K562 (cell line): ENCODE data around the gene SAXO1. TPM values are rescaled to one million over a fixed set of nuclear protein-coding genes. Genes with fewer than 3 reads are reported as not detected.

Experiments
- ATAC-seq: fragments of 200-7000 bp; cut with Tn5 transposase; 3 replicates; pipeline ENCODE4 v1.9.1; 2020; ENCODE audit warnings: moderate library complexity
- BruUV-seq: library from RNA; stranded (reverse); fragments of 400-500 nt; replicated peaks from 2 replicates; lab custom pipeline; 2021; lab: Mats Ljungman, UMichigan
- CTCF ChIA-PET: fragments of 300-600 bp; formaldehyde crosslinking; extraction: SDS; loops from one replicate; lab custom pipeline; 2021; ENCODE audit warnings: low intra/inter-chr PET ratio; lab: Yijun Ruan, JAX
- POLR2A ChIA-PET: fragments of 300-600, 350-650 bp; sonication (Branson Sonifier 250); formaldehyde crosslinking; extraction: SDS; loops from one replicate; lab custom pipeline; 2021; ENCODE audit warnings: antibody characterized with exemption, inconsistent platforms; lab: Yijun Ruan, JAX
- DNase-seq, 4 experiments: peaks; one replicate each; pipeline versions ENCODE4 v3.0.0 to v3.0.0-alpha.2; 2011 to 2018; ENCODE audit warnings: low spot score in 3 of 4, mixed read lengths in 3 of 4; ENCODE audit errors: extremely low read depth in 1 of 4
- FAIRE-seq: peaks from 2 replicates; lab custom pipeline; 2011; peaks lifted over from hg19 to GRCh38; lab: Jason Lieb, UNC
- H2AFZ ChIP-seq: 2 replicates; pipeline ENCODE4 v1.6.0; 2011; ENCODE audit warnings: low read depth, low read length, control low read depth, inconsistent platforms
- H3K27ac ChIP-seq: fragments of 200-600 bp; 3 replicates; pipeline ENCODE4 v1.8.0; 2011; ENCODE audit warnings: low read depth, mild to moderate bottlenecking, control low read depth, inconsistent platforms, low read length, moderate library complexity, mixed read lengths; ENCODE audit errors: extremely low read depth
- H3K27me3 ChIP-seq, 2 experiments: fragments of 300-600 bp in 1 of 2; 2 replicates in 1 of 2; 3 replicates in 1 of 2; pipeline versions ENCODE4 v1.6.0 to v1.8.0; 2011; ENCODE audit warnings: inconsistent platforms in 2 of 2, low read length in 2 of 2, mild to moderate bottlenecking in 1 of 2, mixed read lengths in 1 of 2, moderate library complexity in 1 of 2; ENCODE audit not compliant: control insufficient read depth in 2 of 2, insufficient read depth in 2 of 2
- H3K36me3 ChIP-seq: fragments of 300-600 bp; 3 replicates; pipeline ENCODE4 v1.8.0; 2011; ENCODE audit warnings: mild to moderate bottlenecking, low read length, inconsistent platforms; ENCODE audit not compliant: control insufficient read depth, insufficient read depth
- H3K4me1 ChIP-seq, 2 experiments: fragments of 200-600 bp in 1 of 2; replicated peaks in 1 of 2; 2 replicates in 1 of 2; 3 replicates in 1 of 2; pipeline versions ENCODE4 v1.5.1 to v1.8.0; 2011; ENCODE audit warnings: inconsistent platforms in 2 of 2, low read length in 2 of 2, mild to moderate bottlenecking in 1 of 2, mixed read lengths in 1 of 2, moderate library complexity in 1 of 2; ENCODE audit not compliant: control insufficient read depth in 2 of 2, insufficient read depth in 2 of 2
- H3K4me2 ChIP-seq: 2 replicates; pipeline ENCODE4 v1.6.1; 2011; ENCODE audit warnings: low read length, control low read depth, inconsistent platforms, mixed read lengths; ENCODE audit not compliant: insufficient read depth
- H3K4me3 ChIP-seq: fragments of 200-600 bp; sonication (generic), shearing (Covaris generic); 2 replicates; pipeline ENCODE4 v1.5.1; 2016; ENCODE audit warnings: control low read depth, inconsistent platforms
- H3K79me2 ChIP-seq: fragments of 200-600 bp; 3 replicates; pipeline ENCODE4 v1.8.0; 2011; ENCODE audit warnings: low read length, inconsistent platforms; ENCODE audit not compliant: control insufficient read depth, insufficient read depth
- H3K9ac ChIP-seq, 2 experiments: 2 replicates each; pipeline versions ENCODE4 v1.6.0 to v1.6.1; 2011; ENCODE audit warnings: low read depth in 2 of 2, low read length in 2 of 2, control low read depth in 1 of 2, inconsistent platforms in 1 of 2, mild to moderate bottlenecking in 1 of 2, mixed read lengths in 1 of 2; ENCODE audit not compliant: insufficient read depth in 1 of 2
- H3K9me1 ChIP-seq: one replicate; pipeline ENCODE4 v1.6.0; 2011; ENCODE audit warnings: inconsistent platforms, mild to moderate bottlenecking, low read length, moderate library complexity; ENCODE audit not compliant: control insufficient read depth, insufficient read depth
- H3K9me3 ChIP-seq: replicated peaks from 2 replicates; pipeline ENCODE4 v1.5.1; 2011; ENCODE audit warnings: low read depth, low read length, inconsistent platforms; ENCODE audit not compliant: control insufficient read depth, insufficient read depth
- H4K20me1 ChIP-seq: replicated peaks from 2 replicates; pipeline ENCODE4 v1.6.1; 2011; ENCODE audit warnings: low read length, inconsistent platforms, mixed read lengths; ENCODE audit not compliant: control insufficient read depth, insufficient read depth
- KLF1 ChIP-seq: fragments of 450-650 bp; IDR thresholded peaks from 2 replicates; pipeline ENCODE4 v1.6.1; 2016; ENCODE audit warnings: missing genetic modification characterization, missing compliant biosample characterization
- POLR2AphosphoS2 ChIP-seq: IDR thresholded peaks from 2 replicates; pipeline ENCODE4 v1.6.1; 2012; ENCODE audit warnings: low read length, improper control_type of control experiment
- PURB ChIP-seq: sonication (generic); formaldehyde crosslinking; IDR thresholded peaks from 2 replicates; pipeline ENCODE4 v1.9.0; 2021; ENCODE audit warnings: low read depth, mild to moderate bottlenecking, missing genetic modification reagents
- RBM15 ChIP-seq: fragments of 200-400 bp; formaldehyde crosslinking; IDR thresholded peaks from 2 replicates; pipeline ENCODE4 v1.6.1; 2018; ENCODE audit warnings: mild to moderate bottlenecking, low read length, moderate library complexity; ENCODE audit not compliant: insufficient read depth
- SRSF1 ChIP-seq: fragments of 200-400 bp; formaldehyde crosslinking; IDR thresholded peaks from 2 replicates; pipeline ENCODE4 v1.6.1; 2017; ENCODE audit warnings: mild to moderate bottlenecking, low read depth, low read length, moderate library complexity
- THRAP3 ChIP-seq: fragments of 450-650 bp; IDR thresholded peaks from 2 replicates; pipeline ENCODE4 v1.6.1; 2016; ENCODE audit warnings: mild to moderate bottlenecking, inconsistent platforms, borderline replicate concordance
- in situ Hi-C: fragments of 300-500 bp; cut with MboI; formaldehyde crosslinking; loops from 4 replicates; pipeline ENCODE4 v1.15.0; 2018; ENCODE audit warnings: inconsistent platforms, mixed read lengths
- intact Hi-C: fragments of 100-400 bp; cut with micrococcal nuclease; formaldehyde crosslinking; loops from 2 replicates; pipeline ENCODE4 v1.14.2; 2022
- polyA plus RNA-seq, 8 experiments: library from polyadenylated mRNA; depleted of rRNA in 4 of 8; stranded (reverse) in 5 of 8; unstranded in 3 of 8; fragments of >200 nt; fragmentation: Nextera tagmentation in 2 of 8; fragmentation: Illumina TruSeq in 1 of 8; extraction: Ambion mirVana in 2 of 8; extraction: Trizol in 1 of 8; gene quantifications; 2 replicates each; pipeline versions ENCODE4 v1.2.1 to v1.2.3, GENCODE V29; 2011 to 2014; ENCODE audit warnings: inconsistent platforms in 1 of 8, missing spikeins in 1 of 8
- total RNA-seq, 7 experiments: library from RNA; depleted of rRNA in 6 of 7; stranded (reverse); fragments of >200 nt in 6 of 7; fragmentation: Illumina TruSeq in 2 of 7; extraction: Trizol in 2 of 7; gene quantifications; 2 replicates each; pipeline versions ENCODE4 v1.2.1 to v1.2.3, GENCODE V29; 2011 to 2021; ENCODE audit warnings: low replicate concordance in 1 of 7
- TF ChIP-seq, protein P1 (sequence below), 2 experiments: fragments of 150-350 bp in 1 of 2; IDR thresholded peaks; 2 replicates each; pipeline ENCODE4 v1.6.1; 2012 to 2016; ENCODE audit warnings: low read depth in 2 of 2, low read length in 2 of 2, mild to moderate bottlenecking in 1 of 2, moderate library complexity in 1 of 2
- TF ChIP-seq, protein P2 (sequence below): fragments of 250-450 bp; sonication (Bioruptor Pico); IDR thresholded peaks from 2 replicates; pipeline ENCODE4 v1.5.0; 2021

Gene SAXO1
- total and polyA plus RNA-seq, 9 of the 15 experiments (the other 6 are each of a cell fraction or from before 2014, with no cell fraction given), result 0.04 TPM; not detected in 8

DNA sequence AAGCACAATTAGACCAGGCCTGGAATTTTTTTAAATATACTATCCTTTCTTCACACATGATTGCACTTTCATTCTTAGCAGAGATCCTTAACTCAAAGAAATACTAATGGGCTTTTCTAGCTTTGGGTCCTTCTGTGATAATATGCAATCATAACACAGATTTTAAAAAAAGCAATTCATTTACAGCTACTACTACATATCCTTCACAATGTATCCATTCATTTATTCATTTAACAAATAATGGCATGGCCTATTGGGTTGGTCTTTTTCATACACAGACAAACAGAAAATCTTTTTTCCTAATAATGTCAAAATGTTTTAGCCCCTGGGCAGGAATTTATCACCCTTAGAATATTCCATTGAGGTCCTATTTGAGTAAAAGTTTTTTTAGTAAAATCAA, 47.0 kb downstream of the SAXO1 start:
- Histone ChIP-seq H3K27ac (no peak overlapping the region), H3K27me3 (no peaks in the 10 kb centered on the region), H3K9ac (no peak overlapping the region), H4K20me1 (no peaks in the 10 kb centered on the region), H2AFZ (no peak overlapping the region), H3K36me3 (no peaks in the 10 kb centered on the region), H3K9me3 (no peaks in the 10 kb centered on the region), H3K4me1 (no peaks in the 10 kb centered on the region), H3K4me2 (no peak overlapping the region), H3K9me1 (no peaks in the 10 kb centered on the region), H3K79me2 (no peaks in the 10 kb centered on the region), H3K4me3 (no peak overlapping the region)
- intact Hi-C loops, result no loop called here
- ATAC-seq (no peak), FAIRE-seq (no peak), DNase-seq (no peak)
- CTCF ChIA-PET, result no interaction called here
- TF ChIP-seq, protein P1, sequence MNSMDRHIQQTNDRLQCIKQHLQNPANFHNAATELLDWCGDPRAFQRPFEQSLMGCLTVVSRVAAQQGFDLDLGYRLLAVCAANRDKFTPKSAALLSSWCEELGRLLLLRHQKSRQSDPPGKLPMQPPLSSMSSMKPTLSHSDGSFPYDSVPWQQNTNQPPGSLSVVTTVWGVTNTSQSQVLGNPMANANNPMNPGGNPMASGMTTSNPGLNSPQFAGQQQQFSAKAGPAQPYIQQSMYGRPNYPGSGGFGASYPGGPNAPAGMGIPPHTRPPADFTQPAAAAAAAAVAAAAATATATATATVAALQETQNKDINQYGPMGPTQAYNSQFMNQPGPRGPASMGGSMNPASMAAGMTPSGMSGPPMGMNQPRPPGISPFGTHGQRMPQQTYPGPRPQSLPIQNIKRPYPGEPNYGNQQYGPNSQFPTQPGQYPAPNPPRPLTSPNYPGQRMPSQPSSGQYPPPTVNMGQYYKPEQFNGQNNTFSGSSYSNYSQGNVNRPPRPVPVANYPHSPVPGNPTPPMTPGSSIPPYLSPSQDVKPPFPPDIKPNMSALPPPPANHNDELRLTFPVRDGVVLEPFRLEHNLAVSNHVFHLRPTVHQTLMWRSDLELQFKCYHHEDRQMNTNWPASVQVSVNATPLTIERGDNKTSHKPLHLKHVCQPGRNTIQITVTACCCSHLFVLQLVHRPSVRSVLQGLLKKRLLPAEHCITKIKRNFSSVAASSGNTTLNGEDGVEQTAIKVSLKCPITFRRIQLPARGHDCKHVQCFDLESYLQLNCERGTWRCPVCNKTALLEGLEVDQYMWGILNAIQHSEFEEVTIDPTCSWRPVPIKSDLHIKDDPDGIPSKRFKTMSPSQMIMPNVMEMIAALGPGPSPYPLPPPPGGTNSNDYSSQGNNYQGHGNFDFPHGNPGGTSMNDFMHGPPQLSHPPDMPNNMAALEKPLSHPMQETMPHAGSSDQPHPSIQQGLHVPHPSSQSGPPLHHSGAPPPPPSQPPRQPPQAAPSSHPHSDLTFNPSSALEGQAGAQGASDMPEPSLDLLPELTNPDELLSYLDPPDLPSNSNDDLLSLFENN (IDR thresholded peaks at IDR 0.05; ENCODE audit: low read depth in 2 of 2, low read length in 2 of 2), result no peak
- TF ChIP-seq PURB (CRISPR knock-in tag), result no peak
- TF ChIP-seq POLR2AphosphoS2, result no peak
- no peak for TF ChIP-seq THRAP3
- TF ChIP-seq, protein P2, sequence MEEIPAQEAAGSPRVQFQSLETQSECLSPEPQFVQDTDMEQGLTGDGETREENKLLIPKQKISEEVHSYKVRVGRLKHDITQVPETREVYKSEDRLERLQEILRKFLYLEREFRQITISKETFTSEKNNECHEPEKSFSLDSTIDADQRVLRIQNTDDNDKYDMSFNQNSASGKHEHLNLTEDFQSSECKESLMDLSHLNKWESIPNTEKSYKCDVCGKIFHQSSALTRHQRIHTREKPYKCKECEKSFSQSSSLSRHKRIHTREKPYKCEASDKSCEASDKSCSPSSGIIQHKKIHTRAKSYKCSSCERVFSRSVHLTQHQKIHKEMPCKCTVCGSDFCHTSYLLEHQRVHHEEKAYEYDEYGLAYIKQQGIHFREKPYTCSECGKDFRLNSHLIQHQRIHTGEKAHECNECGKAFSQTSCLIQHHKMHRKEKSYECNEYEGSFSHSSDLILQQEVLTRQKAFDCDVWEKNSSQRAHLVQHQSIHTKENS, result no peak
- TF ChIP-seq KLF1 (tag), result no peak
- TF ChIP-seq RBM15, result no peak
- TF ChIP-seq SRSF1, result no peak
- in situ Hi-C loops, result no loop called here
- POLR2A ChIA-PET, result no interaction called here
- BruUV-seq, result no TSS peak
